GM10266 (cell line): ENCODE results near the gene PGPEP1.

ENCODE experiments used
- DNase-seq: peaks from one replicate; pipeline ENCODE4 v3.0.0; 2012; ENCODE audit errors: extremely low spot score
- TF ChIP-seq, protein P1 (sequence below): IDR thresholded peaks from 2 replicates; pipeline ENCODE4 v1.5.1; 2012; ENCODE audit warnings: mild to moderate bottlenecking, low read depth; ENCODE audit not compliant: control insufficient read depth, insufficient read depth; ENCODE audit errors: missing control alignments

The PGPEP1 gene

DNA sequence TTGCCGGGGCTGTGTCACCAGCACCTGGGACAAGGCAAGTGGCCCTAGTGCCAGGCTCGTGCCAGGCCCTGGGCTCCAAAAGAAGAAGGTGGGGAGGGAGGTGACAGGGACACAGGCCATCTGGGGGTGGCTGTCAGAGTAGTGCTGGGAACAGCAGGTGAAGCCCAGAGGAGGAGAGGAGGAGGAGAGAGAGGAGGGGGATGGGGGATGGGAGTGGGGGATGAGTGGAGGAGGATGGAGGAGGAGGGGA lies 36.3 kb upstream of the PGPEP1 start:
- DNase-seq: peak; percentile 31
- TF ChIP-seq, protein P1, sequence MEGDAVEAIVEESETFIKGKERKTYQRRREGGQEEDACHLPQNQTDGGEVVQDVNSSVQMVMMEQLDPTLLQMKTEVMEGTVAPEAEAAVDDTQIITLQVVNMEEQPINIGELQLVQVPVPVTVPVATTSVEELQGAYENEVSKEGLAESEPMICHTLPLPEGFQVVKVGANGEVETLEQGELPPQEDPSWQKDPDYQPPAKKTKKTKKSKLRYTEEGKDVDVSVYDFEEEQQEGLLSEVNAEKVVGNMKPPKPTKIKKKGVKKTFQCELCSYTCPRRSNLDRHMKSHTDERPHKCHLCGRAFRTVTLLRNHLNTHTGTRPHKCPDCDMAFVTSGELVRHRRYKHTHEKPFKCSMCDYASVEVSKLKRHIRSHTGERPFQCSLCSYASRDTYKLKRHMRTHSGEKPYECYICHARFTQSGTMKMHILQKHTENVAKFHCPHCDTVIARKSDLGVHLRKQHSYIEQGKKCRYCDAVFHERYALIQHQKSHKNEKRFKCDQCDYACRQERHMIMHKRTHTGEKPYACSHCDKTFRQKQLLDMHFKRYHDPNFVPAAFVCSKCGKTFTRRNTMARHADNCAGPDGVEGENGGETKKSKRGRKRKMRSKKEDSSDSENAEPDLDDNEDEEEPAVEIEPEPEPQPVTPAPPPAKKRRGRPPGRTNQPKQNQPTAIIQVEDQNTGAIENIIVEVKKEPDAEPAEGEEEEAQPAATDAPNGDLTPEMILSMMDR: no peak

DNA sequence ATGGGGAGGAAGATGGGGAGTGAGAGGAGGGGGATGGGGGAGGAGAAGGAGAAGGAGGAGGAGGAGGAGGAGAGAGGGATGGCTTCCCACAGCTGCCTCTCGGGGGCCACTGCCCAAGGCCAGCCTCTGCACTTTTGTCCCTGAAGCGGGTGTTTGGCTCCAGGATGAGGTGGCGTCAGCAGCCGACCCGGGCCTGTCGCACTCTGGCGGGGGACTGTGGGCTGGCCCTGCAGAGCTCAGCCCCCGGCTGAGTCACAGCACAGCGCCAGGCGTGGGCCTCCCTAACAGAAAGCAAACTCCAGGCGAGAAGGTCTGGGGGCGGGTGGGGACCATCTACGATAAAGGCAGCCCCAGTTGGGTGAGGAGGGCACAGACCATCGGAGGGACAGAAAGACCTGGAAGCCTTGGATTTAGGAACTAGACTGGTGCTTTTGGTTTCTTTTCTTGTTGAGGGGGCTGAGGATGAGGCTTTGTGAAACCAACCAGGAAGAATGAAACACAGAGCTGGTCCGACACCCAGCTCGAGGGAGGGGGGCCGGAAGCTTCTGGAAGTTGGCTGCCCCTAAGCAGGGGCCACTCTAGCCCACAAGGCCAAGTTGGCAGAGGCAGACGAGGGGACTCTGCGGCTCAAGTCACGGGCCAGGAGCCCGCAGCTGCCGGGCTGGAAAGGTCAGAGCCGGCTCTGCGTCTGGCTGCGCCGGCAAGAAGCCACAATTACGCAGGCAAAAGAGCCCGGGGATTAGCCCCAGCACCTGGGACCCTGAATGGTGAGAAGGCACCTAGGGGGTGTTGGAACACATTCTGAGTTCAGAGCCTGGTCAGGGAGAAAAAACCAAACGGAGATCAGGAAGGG lies 35.7 kb upstream of the PGPEP1 start:
- peak; percentile 88 for DNase-seq

DNA sequence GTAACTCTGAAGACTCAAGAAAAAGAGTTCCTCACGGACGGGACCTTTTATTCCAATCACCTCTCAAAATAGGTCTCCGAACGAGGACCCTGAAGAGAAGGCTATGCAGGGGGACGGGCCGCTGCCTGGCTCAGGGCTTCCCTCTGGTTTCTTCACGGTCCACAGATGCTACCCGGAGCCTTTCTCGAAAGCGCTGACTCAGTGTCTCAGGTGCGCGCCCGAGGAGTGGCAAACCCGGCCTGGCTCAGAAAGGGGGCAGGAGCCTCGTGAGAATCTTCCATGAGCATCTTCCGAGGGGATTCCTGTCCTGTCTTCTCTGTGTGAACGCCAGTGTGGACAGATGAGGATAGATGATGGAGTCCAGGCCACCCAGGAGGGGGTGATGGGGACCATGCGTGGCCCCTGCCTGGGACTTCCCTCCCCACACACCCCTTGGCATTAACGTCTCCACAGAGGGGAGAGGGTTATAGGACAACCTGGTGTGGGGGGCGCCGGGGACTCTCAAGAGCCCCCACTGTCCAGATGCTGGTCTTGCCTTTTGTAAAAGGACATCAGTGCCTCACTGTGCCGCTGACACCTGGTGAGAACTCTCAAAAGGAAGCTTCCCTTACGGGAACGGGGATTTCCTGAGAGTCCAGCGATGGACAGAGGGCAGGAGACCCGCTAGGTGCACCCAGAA lies 34.0 kb upstream of the PGPEP1 start:
- TF ChIP-seq, protein P1: no peak
- no peak for DNase-seq

More for the DNA sequence above, 35.7 kb upstream of the PGPEP1 start:
- TF ChIP-seq, protein P1: no peak

DNA sequence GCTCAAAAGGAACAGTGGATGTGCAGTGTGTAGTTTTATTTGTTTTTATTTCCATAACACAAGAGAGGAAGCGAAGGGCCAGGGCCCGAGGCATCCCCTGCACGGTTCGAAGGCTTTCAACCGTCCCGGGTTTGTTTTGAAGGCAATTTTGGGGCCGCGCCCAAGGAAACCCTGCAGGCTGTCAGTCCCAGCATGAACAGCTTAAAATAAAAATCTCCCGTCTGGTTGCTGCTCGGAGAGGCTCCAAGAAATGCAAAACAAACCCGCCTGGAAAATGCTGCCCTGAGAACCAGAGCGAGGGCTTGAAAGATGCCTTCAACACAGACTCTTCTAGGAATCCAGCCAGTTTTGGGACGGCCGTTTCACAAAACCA lies 33.5 kb upstream of the PGPEP1 start:
- TF ChIP-seq, protein P1: no peak
- no peak for DNase-seq

DNA sequence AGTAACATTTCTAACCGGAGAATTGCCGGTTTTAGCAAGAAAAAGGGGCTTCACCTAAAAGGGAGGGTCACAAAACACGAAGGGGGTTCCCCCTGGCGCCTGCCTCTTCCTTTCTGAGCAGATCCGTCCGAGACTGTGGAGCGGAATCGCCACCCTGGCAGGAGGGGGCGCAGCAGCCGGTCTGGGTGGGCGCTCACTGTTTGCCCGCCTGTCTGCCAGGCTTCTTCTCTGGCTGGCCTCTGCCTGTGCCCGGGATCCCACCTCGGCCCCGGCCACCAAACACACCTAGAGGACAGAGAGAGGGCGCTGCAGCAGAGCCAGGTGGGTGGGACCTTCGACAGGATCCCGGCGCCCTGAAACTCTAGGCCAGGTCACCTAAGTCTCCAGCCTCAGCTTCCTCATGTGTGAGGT lies 33.1 kb upstream of the PGPEP1 start:
- peak; percentile 31 for DNase-seq
- TF ChIP-seq, protein P1: no peak

DNA sequence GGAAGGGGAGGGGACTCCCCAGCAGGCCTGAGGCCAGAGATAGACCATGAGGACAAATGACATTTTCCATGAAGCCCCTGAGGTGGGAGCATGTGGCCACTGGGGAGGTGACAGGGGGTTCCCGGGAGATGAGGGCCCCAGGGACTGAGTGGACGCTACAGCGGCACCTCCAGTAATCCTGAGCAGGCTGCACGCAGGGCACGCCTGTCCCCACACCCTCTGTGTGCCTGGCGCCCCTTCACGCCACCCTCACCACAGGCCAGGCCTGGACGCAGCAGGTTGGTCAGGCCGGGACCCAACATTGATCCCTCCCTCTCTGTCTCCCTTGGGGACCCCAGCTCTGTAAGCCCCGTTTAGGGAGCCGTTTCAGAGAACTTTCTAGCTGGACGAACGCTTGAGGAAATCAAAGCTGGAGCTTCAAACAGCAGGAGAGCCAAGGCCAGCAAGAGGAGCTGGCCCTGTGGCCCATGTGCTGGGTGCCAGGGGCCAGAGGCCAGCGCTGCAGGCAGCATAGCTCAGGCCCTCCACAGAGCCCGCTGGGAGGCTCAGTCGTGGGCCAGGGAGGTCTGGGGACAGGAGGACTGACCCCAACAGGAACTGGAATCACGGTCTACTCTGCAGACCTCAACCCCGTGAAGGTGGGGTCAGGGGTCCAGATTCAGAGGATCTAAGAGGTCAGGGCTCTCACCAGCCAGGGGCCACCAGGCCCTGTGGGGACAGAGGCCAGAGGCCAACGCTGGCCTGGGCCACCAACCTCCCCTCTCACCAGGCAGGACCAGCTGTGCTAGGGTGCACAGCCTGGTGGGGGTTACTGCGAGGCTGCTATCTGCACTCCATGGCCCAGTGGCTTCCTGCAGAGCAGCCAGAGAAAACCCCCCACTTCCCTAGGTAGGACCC lies 32.1 kb upstream of the PGPEP1 start:
- peak; percentile 13 for DNase-seq
- TF ChIP-seq, protein P1: no peak

DNA sequence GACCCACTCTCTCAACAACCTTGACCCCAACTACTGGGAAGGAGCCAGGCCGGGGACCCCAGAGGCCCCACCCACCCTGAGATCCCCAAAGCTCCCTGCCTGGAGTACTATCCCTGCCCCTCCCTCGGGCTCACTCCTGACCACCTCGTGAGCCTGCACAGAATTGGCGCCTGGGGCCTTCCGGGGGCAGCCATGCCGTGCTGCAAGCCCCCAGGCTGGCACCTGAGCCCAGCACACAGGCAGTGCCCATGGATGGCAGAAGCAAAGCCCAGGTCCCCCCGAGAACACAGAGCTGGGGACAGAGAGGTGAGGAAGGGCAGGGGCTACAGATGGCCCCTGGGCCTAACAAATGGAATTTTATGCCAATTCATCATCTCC lies 31.5 kb upstream of the PGPEP1 start:
- DNase-seq: no peak
- TF ChIP-seq, protein P1: no peak
